Glomerular endothelial cell (primary cell): ENCODE results near the gene PLA2G2C. TPM values are rescaled to one million over a fixed set of nuclear protein-coding genes. Genes with fewer than 3 reads are reported as not detected.
"Not testable (repeated sequence)": the region's sequence is repeated elsewhere in the genome, so short reads cannot be mapped to it uniquely, and the experiment has no call there.

Source experiments
- DNase-seq: peaks from one replicate; pipeline ENCODE4 v3.0.0-alpha.2; 2011; ENCODE audit warnings: low read depth, low spot score; ENCODE audit errors: extremely low read depth
- total RNA-seq: library from RNA; depleted of rRNA; stranded (reverse); fragments of >200 nt; gene quantifications from 2 replicates; pipeline ENCODE4 v1.2.3, GENCODE V29; 2015

The PLA2G2C gene, protein sequence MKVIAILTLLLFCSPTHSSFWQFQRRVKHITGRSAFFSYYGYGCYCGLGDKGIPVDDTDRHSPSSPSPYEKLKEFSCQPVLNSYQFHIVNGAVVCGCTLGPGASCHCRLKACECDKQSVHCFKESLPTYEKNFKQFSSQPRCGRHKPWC
- not detected in 2 replicates for total RNA-seq

DNA sequence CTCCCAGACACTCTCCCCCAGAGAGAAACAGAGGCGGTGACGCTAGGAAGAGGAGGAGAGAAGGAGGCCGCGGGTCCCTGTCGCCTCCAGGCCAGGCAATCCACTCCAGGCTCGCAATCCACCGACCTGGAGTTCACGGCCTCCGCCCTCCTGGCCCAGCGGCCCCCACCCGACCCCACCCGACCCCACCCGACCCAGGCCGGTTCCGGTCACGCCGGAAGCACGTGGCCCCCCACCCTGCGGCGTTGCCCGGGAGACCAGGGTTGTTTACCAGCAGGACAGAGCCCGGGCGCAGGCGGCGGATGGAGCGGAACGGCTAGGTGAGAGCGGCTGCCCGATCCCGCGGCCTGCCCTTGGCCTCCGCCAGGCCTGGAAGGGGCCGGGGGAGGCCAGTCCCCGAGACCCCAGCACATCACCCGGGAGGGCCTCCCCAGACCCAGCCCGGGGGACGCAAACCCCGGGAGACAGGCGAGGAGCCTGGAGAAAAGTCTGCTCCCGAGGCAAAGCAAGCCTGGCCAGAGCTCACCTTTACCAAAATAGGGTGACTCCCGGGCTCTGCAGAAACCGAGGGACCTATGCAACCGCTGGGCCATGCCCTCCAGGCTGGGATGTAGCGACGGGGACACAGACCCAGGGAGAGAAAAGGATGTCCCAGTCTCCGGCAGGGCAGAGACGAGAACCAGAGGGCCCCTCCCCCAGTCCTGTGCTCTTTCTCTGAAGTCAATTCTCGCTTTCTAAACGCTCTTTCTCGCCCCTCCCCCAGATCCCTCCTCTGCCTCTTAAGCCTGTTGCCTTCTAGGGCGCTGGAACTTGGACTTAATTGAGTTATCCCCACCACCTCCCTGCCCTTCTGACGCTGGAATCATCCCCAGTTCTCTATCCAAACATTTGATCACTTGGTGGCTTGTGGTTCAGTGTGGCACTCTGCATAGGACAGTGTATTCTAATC is at the start of gene PLA2G2C, which contains the start of gene UBXN10:
PLA2G2C (minus strand) TSS at position 685 of the 949 bp plus-strand sequence. CDS start 9,155 bp downstream, outside the sequence.
UBXN10 (plus strand) TSS at position 263 of the 949 bp plus-strand sequence. CDS start 4,466 bp downstream, outside the sequence.
- DNase-seq, result no peak

DNA sequence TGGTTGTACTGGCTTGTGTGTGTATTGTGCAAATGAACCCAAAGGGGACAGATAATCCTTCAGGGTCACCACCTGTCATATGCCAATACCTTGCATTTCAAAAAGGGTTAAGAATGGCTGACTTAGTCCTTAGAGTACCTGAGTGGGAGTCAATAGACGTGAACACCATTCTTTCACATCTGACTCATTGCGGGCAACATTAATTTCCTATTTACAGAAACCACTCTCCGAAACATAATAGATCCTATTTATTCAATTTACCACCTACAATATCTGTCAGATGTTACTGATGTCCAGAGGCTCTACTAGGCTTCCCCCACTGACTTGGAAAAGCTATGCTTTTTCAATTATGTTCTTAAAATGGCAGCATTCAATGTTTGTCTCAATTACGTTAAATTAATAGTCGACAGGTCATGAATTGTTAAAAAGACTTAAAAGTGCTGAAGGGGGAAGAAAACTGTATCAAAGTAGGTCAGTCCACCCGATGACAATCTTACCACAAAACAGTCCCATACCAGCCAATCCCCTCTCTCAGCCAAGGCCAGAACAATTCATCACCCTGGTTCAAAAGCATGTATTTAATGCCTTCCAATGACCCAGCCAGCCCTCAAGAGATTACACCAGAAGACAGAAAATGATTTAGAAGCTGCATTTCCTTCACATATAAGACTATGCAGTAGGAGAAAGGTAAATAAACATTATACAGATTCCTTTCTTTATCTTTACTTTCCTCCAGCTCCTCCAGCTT is 48.6 kb upstream of the PLA2G2C start:
- no peak for DNase-seq

DNA sequence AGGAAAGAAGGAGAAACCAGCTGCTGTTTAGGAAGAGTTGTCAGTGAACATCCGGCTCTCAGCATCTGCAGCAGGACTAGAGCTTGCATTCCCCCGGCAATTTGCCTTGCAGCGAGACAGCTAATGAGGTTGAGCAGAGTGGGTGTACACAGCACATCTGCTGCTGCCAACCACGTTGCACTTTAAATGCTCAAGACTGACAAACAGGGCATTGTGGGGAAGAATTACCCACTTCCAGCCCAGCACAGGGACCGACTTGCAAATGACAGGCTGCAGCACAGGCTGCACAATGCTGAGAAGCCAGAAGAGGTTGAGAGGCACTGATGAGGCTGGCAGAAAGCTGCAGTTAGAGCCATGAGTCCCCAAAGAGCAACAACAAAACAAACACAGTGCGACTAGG is 47.5 kb upstream of the PLA2G2C start:
- no peak for DNase-seq

DNA sequence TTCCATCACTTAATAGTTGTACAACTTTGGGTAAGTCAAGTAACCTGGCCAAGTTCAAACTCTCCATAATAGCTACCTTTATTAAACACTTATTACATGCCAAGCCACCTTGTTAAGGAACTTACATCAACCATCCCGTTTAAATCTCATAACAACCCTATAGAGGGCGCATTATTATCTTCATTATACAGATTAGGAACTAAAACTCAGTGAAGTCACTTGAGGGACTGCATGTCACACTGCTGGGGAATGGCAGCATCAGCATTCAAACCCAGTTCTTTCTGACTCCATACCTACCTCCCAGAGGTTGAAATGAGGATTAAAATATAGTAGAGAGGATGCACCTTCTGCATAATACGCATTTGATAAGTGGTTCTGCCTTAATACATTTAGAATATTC is 47.1 kb upstream of the PLA2G2C start:
- DNase-seq, result no peak

DNA sequence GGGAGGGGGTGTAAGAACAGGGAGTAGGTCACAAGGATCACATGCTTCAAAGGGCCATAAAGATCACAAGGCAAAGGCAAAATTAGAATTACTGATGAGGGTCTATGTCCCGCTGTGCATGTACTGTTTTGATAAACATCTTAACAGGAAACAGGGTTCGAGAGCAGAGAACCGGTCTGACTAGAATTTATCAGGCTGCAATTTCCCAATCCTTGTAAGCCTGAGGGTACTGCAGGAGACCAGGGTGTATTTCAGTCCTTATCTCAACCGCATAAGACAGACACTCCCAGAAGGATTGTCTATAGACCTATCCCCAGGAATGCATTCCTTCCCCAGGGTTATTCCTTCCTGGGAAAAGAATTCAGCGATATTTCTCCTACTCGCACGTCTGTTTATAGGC is 46.2 kb upstream of the PLA2G2C start:
- not testable (repeated sequence) for DNase-seq

DNA sequence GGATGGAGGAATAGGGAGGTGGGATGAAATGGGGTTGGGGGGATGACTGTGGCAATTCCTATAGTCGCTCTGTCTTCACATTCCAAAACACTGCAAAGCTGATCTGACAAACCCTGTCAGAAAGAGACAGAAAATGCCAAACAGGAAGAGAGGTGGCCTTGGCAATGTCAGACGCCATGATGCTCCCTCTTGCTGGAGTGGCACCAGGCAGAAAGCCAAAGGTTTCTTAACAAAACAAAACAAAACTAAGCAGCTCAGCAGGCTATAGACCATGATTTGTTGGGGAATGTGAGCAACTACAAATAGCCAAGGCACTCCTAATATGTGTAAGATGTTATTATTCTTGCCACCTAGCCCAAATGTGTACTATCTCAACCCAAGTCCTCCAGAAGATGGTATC is 42.9 kb upstream of the PLA2G2C start:
- no peak for DNase-seq

DNA sequence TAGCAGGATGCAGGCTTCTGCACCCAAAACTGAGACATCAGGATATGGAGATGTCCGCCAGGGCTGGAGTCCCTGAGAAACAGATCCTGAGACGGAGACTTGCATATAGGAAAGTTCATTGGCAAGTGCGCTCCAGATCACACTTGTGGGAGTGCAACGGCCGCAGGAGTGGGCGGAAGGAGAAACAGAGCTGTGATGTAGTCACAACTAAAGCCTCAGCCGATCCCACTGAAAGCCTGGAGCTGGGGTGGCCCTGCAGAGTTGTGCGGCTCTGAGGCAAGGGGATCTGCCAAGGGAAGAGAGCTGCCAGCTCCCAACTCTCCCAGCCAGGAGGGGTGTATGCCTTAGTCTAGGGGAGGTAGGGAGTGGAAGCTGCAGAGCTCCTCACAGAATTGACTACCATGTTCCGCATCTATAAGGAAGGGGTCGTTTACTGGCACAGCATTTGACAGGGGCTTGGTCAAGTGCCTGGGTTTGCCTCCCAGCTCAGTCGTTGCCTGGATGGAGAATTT is 42.1 kb upstream of the PLA2G2C start:
- DNase-seq, result no peak

DNA sequence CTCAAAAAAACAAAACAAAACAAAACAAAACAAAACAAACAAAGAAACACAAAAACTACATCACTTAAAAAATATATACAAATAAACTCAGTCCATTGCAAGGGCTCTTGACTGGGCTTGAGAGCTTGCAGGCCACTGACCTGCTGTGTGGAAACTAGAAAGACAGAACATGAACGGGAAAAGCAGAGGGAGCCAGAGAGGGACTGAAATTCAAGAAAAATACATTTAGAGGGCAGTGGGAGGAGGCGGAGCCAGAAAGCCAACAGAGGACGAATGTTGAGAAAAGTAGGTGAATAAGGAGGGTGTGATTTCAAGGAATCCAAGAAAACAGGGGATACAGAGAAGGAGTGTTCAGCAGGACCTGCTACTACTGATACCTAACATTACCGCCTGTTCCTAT is 41.4 kb upstream of the PLA2G2C start:
- no peak for DNase-seq

DNA sequence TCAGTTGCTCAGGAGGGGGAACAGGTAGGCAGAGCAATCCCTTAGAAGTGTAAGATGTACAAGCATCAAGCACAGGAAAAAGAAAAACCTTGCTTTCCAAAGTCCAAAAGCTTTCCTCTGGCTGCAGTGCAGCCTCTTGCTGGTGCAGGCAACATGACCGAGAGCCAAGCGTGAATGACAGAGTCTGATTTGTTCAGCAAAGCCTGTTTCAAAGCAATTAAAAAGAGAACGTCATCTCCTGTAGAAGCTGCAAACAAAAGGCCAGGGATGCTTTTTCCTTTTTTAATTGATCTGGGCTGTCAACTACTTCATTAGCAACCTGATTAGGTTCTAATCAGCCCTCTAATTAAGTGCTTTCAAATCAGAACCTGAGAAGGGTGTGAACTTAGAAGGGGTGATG is 38.2 kb upstream of the PLA2G2C start:
- no peak for DNase-seq

DNA sequence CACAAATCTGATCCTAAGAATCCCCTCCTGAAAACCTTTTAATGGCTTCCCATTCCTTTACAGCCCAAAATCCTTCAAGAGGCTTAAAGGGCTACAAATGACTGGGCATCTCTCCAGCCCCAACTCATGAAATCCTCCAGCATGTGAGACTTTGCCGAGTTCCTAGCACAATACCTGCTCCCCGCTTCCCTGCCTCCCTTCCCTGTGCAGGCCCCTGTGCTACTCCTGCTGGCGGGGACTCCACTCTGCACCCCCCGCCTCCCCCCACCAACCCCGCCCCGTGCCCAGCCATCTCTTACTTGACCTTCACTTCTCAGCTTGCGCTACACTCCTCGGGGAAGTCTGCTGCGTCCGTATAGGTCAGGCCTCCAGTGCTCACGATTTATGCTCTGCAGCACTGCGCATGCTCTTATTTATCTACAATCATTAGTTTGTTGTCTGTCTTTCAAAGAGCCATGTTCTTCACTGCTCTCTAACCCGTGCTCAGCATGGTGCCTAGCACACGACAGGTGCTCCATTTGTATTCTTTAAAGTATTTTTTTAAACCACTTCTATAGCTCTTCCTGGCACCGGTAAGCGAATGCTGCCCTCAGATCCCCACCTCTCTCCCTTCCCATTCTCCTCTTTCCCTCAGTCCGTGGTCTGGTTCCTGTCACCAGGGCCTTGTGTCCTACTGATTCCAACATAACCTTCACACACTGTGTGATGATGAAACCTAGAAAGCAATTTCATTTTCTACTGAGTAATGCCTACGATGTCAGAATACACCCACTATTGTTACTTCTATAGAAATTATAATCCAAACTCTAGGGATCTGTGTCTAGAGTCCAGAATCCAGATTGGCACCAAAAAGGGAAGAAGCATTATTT is 37.5 kb upstream of the PLA2G2C start:
- no peak for DNase-seq

DNA sequence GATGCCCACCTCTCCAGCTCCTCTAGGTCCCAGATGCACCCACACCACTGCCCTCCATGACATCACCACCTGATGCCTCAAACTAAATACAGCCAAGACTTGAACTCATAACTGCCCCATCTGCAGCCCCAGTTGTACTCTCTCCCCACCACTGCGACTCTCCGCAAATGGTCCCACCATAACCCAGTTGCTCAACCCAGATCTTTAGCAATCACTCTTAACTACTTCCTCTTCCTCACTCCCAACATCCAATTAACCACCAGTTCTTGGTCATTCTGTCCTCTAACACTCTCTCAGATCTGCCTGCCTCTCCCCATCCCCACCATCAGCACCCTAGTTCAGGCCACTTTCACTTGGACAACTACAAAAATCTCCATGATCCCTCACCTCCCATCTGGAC is 36.8 kb upstream of the PLA2G2C start:
- no peak for DNase-seq

DNA sequence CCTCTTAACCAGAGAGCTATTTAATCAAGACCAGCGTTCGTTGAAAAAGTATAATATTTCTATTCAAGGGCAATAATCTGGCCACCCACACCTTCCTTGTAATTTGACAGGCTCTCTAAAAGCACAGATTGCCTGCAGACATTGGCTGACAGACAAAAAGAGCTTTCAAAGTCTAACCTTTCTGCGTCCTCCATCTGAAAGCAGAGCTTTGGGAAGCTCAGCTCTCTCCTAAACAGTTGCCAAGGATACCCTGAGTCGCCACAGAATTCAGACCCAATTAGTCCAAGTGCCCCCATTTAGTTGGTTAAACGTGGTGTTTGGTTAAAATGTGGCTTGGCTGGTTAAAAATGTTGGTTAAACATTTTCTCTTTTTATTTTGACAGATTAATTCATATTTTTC is 33.7 kb upstream of the PLA2G2C start:
- no peak for DNase-seq

DNA sequence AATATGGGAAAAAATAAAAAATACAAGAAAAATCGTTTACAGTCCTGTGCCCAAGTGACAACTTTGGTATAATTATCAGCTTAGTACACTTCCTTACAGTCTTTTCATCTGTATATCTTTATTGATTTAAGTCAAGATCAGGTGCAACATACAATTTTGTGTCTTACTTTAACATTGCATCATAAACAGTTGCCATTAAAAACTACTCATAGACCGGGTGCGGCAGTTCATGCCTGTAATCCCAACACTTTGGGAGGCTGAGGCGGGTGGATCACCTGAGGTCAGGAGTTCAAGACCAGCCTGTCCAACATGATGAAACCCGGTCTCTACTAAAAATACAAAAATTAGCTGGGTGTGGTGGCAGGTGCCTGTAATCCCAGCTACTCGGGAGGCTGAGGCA is 32.7 kb upstream of the PLA2G2C start:
- not testable (repeated sequence) for DNase-seq

DNA sequence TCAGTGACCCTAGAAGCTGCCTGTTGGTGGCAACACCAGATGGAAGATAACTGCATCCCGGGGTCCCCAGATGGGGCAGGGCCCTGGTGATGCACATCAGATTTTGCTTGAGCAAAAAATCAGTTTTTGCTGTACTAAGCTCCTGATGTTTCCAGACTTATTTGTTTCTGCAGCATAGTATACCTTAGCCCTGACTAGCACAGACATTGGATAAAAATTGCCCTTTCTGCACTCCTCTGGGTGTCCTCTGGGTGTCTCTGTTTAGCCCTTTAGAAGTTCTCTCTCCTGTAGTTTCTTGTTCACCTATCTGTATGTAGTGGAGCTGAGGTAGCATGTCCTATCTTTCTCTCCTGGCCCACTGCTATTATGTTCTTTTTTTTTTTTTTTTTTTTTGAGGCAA is 30.3 kb upstream of the PLA2G2C start:
- no peak for DNase-seq

DNA sequence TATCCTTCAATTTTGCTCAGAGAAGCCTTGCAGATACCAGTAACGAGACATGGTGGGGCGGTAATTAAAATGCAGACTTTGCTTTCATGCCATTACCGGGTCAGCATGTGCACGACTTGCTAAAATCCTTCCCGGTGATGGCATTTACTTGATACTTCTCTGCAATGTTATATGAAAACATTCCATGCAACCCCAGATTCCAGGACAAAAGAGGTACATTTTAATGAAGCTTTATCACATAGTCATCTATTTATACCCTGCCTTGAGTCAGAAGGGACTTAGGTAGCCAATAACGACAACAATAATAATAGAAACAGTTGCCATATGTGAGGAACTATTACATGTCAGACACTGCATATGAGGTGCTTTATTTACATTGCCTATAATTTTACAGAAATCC is 29.4 kb upstream of the PLA2G2C start:
- DNase-seq, result no peak

DNA sequence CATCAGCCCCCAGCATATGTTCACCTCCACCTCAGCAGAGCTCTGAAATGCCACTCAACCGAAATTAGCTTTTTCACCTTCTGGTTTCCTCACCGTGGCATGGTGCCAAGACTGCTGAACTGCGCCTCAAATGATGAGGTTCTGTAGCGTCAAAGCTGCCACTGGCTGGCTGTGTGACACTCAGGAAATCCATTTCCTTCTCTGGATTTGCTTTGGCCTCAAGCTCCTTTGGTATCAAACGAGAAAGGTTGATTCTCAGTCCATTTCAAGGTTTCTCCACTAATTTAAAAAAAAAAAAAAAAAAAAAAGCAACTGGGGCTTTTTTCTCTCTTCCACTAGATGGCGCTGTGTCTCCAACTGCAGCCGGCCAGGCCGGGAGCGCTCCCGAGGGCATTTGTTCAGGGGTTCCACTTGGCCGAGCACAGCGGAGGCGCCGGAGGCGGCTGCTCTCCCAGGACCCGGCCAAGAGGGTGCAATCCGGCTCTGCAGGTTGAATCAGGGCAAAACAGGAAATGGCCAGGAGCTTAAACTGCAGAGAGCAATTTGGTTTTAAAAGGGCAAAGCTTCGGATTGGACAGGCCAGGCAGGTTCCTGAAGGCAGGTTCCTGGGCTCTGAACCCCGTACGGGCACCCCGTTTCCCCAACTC is 26.5 kb upstream of the PLA2G2C start:
- DNase-seq, result no peak

DNA sequence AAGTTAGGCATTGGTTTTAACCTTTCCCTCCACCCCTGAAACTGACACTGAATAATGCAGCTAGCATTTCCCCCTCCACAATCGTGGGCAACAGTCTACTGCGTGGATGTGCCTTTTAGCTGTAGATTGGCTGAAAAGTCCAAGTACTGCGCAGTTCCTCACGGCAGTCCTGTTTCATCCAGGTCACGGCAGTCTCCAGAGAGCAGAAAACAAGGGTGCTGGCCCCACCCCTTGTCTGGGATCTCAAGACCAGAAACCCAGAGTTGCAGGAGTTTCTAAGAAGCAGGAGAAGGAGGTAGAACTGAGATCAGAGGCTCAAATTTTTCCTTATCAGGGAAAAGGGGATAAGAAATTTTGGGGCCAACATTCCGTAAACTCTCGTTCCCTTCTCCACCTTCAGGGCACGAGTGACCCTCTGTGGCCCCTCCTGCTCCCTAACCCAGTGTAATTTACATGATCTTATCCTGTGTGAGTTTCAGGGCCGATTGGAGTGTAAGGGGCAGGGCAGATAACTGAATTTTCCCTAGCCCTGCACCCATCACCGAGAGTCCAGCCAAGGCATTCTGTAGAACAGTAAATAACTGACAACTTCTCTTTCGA is 25.9 kb upstream of the PLA2G2C start:
- no peak for DNase-seq

DNA sequence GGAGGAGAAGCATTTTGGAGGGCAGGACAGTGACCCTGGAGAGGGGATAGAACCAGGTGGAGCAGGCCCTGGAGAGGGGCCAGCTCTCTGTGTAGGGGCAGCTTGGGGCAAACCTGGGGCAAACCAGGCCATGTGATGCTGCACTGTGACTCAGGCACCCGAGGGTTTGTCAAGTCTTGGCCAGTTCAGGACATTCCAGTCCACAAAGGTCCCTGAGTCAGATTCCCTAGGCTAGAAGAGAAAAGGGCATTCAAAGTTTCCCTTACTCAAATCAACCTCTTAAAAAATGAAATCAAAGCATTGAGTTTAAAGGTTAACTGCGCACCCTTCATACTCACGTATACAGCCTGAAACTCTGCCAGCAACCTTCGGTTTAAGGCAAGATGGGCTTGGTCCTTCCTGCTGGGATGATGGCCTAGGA is 25.2 kb upstream of the PLA2G2C start:
- no peak for DNase-seq

DNA sequence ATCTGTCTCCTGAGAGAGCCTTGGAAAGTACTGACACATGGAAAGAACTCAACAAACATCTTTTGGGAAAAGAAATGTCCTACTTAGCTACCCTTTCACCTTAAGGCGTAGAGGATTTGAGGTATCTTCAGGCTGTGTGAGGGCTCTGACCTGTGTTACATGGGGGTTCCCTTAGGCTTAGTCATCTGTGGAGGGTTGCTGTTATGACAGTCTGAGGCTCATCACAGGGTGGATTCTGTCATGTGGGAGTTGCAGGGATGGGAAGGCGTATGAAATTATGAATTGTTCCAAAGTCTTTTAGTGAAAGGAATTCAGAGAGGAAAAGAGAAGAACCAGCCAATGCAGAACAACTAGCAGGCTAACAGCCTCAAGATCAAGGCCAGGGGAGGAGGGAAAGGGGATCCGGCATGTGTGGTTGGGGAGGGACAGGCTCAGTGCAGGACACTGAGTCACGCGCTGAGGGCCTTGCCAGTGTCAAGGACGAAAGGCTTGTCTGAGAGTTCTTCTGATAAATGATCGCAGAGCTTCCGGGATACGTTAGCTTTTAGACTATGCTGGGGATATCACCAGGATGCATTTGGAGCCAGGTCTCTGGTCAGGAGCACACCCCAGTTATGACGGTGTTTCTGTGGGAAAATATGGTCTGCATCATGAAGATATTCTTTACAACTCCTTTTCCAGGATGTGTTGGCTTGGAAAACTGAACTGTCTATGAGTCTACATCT is 24.6 kb upstream of the PLA2G2C start:
- DNase-seq, result no peak
